ENCODE results near the gene PSMB8. TPM values are rescaled to one million over a fixed set of nuclear protein-coding genes. Genes with fewer than 3 reads are reported as not detected.

Gene PSMB8
- total RNA-seq, 2 donors from 2014 or later: 15.4 to 29.2 TPM

DNA sequence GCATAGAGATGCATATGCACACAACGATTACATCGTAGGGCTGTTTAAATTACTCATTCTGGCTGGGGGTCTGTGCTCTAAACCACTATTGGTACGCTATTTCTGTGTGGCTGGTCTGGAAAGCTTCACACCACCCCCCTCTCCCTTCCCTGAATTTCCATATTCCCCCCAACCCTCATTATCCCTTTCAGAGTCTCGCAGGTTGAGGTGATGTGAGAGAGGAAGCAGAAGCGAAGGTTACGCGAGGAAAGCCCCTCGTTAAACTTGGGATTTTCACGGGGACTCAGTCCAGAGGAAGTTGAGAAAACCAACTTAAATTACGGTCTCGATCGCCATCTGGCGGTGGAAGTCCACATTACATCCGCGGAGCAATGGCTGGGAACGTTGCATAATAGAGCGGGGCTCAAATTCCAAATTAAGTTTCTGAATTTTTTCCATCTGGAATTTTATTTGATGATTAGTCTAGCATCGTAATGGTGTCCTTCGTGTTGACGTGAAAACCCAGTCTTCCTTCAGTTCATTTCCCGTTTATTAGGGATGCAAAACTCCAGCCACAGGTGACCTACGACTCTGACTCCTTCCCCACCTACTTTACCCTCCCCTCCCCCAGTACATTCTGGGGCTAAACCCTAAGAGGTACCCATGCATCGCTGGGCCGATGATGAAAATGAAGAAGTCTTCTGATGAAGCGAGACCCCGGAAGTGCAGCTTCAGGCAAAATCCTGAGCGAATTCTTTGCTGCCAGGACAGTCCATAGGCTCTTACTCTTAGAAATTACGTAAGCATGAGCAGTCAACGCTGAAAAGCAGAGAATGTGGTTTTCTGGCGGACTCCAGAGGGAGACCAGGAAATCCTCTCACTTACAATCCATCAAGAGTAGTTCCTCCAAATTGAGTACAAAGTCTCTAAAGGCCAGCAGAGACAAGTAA, 46.7 kb downstream of the PSMB8 start:
- Histone ChIP-seq H3K36me3 (no peaks in the 10 kb centered on the region), H3K4me3 (no peak overlapping the region), H3K9me3 (peaks cover 0 to 5% of the 10 kb centered on the region in 2 donors), H3K4me1 (peaks cover 0 to 8% of the 10 kb centered on the region in 2 donors), H3K27me3 (no peaks in the 10 kb centered on the region), H3K27ac (no peak overlapping the region)
- TF ChIP-seq, protein P1, sequence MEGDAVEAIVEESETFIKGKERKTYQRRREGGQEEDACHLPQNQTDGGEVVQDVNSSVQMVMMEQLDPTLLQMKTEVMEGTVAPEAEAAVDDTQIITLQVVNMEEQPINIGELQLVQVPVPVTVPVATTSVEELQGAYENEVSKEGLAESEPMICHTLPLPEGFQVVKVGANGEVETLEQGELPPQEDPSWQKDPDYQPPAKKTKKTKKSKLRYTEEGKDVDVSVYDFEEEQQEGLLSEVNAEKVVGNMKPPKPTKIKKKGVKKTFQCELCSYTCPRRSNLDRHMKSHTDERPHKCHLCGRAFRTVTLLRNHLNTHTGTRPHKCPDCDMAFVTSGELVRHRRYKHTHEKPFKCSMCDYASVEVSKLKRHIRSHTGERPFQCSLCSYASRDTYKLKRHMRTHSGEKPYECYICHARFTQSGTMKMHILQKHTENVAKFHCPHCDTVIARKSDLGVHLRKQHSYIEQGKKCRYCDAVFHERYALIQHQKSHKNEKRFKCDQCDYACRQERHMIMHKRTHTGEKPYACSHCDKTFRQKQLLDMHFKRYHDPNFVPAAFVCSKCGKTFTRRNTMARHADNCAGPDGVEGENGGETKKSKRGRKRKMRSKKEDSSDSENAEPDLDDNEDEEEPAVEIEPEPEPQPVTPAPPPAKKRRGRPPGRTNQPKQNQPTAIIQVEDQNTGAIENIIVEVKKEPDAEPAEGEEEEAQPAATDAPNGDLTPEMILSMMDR (IDR thresholded peaks at IDR 0.05): peak; percentile 86 to 96
- DNase-seq (ENCODE audit: low spot score): peak; percentile 82

DNA sequence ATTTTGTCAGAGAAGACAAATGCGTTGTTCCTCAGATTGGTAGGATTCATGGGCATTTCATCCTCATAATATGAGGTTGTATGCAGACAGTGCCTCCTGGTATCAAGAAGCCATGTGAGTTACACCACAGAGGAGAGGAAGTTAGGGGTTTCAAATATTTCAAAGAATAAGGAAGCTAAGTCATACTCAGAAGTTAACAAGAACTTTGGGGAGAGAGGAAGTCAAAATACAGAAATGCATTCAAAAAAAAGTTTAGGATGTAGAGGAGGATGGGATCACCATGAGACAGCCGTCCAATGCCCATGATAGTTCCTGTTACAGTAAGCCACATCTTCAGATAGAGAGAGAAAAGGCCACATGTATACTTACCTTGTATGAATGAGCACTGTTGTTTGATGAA, 49.3 kb downstream of the PSMB8 start:
- no peak overlapping the region for H3K27ac ChIP-seq

DNA sequence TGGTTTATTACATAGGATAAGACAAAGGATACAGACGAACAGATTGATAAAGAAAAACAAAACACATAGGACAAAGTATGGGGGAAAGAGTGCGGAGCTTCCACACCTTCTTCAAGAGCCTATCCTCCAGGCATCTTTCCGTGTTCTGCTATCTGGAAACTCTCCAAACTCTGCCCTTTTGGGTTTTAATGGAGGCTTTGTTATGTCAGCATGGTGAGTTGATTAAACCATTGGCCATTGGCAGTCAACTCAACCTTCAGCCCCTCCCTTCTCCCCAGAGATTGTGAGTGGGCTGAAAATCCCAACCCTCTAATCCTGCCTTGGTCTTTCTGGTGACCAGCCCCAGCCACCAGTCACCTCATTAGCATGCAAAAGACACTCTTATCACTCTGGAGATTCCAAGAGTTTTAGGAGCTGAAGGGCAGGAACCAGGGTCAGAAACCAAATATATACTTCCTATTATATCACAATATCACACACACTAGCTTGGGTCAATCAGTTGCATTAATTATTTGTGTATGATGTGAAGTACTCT, 50.9 kb downstream of the PSMB8 start:
- Histone ChIP-seq H3K27me3 (no peaks in the 10 kb centered on the region), H3K4me3 (no peak overlapping the region), H3K27ac (no peak overlapping the region), H3K9me3 (no peaks in the 10 kb centered on the region), H3K4me1 (peaks cover 0 to 8% of the 10 kb centered on the region in 2 donors), H3K36me3 (no peaks in the 10 kb centered on the region)
- DNase-seq (ENCODE audit: low spot score): no peak
- TF ChIP-seq, protein P1 (IDR thresholded peaks at IDR 0.05): no peak

More for the DNA sequence above, 49.3 kb downstream of the PSMB8 start:
- Histone ChIP-seq H3K4me1 (peaks cover 0 to 8% of the 10 kb centered on the region in 2 donors), H3K9me3 (peaks cover 0 to 5% of the 10 kb centered on the region in 2 donors), H3K27me3 (no peaks in the 10 kb centered on the region), H3K4me3 (no peak overlapping the region), H3K36me3 (no peaks in the 10 kb centered on the region)
- DNase-seq (ENCODE audit: low spot score): no peak
- TF ChIP-seq, protein P1 (IDR thresholded peaks at IDR 0.05): no peak

Other genes starting within 250 kb of the PSMB8 start
- gene HLA-DQA1, start 206.6 kb downstream of the PSMB8 start, total RNA-seq: 1 to 10 TPM in 1 of 2 donors, under 1 TPM in 1; 0.63 to 2.9 TPM
- 1 to 10 TPM in 1 of 2 donors, under 1 TPM in 1; 0.59 to 1.8 TPM for gene HLA-DQB1, start 177.4 kb downstream of the PSMB8 start, total RNA-seq
- gene HLA-DQA2, start 102.7 kb downstream of the PSMB8 start, total RNA-seq: under 1 TPM in 1 of 2 donors, not detected in 1; 0.75 TPM
- 1 to 10 TPM in 1 of 2 donors, not detected in 1; 1.3 TPM for gene HLA-DQB2, start 80.5 kb downstream of the PSMB8 start, total RNA-seq
- gene HLA-DOB, start 27.0 kb downstream of the PSMB8 start, total RNA-seq: not detected
- 1 to 10 TPM; 3.4 to 6.3 TPM for gene TAP2, start 5.3 kb downstream of the PSMB8 start, total RNA-seq
- 10 to 100 TPM; 11.9 to 26.5 TPM for gene TAP1, start 9.7 kb upstream of the PSMB8 start, total RNA-seq
- gene PSMB9, start 10.1 kb upstream of the PSMB8 start, total RNA-seq: 10 to 100 TPM; 10.9 to 17.6 TPM
- gene HLA-DMB, start 97.0 kb upstream of the PSMB8 start, total RNA-seq: 10 to 100 TPM in 1 of 2 donors, 1 to 10 TPM in 1; 3.6 to 12.9 TPM
- gene HLA-DMA, start 109.0 kb upstream of the PSMB8 start, total RNA-seq: 10 to 100 TPM in 1 of 2 donors, 1 to 10 TPM in 1; 9.2 to 15.4 TPM
- gene BRD2, start 124.5 kb upstream of the PSMB8 start, total RNA-seq: 10 to 100 TPM; 56.9 to 91.1 TPM
- gene HLA-DOA, start 165.5 kb upstream of the PSMB8 start, total RNA-seq: 10 to 100 TPM in 1 of 2 donors, 1 to 10 TPM in 1; 2.6 to 15.6 TPM
- 10 to 100 TPM; 13.1 to 60.5 TPM for gene HLA-DPA1, start 229.6 kb upstream of the PSMB8 start, total RNA-seq
- gene HLA-DPB1, start 231.9 kb upstream of the PSMB8 start, total RNA-seq: 10 to 100 TPM; 22.0 to 76.7 TPM